Endothelial cell of umbilical vein (primary cell): ENCODE measurements around the gene HIVEP3. TPM values are rescaled to one million over a fixed set of nuclear protein-coding genes. Genes with fewer than 3 reads are reported as not detected.

Source experiments
- BruUV-seq: library from RNA; stranded (reverse); fragments of 400-500 nt; replicated peaks from 2 replicates; lab custom pipeline; 2021; lab: Mats Ljungman, UMichigan
- CTCF ChIA-PET: fragments of 300-600, 350-600 bp; sonication (Branson Sonifier 250); formaldehyde crosslinking; loops from one replicate; lab custom pipeline; 2021; ENCODE audit warnings: antibody characterized with exemption, inconsistent platforms; lab: Charles Lee
- POLR2A ChIA-PET: fragments of 300-600, 350-600 bp; sonication (Branson Sonifier 250); formaldehyde crosslinking; loops from one replicate; lab custom pipeline; 2021; ENCODE audit warnings: antibody characterized with exemption, inconsistent platforms; lab: Charles Lee
- DNase-seq: peaks from one replicate; pipeline ENCODE4 v3.0.0-alpha.2; 2011; ENCODE audit warnings: low read depth, low spot score
- FAIRE-seq: peaks from 2 replicates; lab custom pipeline; 2011; peaks lifted over from hg19 to GRCh38; lab: Jason Lieb, UNC
- H2AFZ ChIP-seq: 2 replicates; pipeline ENCODE4 v1.6.0; 2012; ENCODE audit warnings: low read depth, low read length, control low read depth, inconsistent platforms
- H3K27ac ChIP-seq: 2 replicates; pipeline ENCODE4 v1.5.1; 2011; ENCODE audit warnings: low read depth, mild to moderate bottlenecking, control low read depth, low read length, moderate library complexity; ENCODE audit not compliant: insufficient read depth
- H3K27me3 ChIP-seq, 2 experiments: 2 replicates each; pipeline versions ENCODE4 v1.6.0 to v1.6.1; 2011; ENCODE audit warnings: low read length in 2 of 2, mixed read lengths in 1 of 2; ENCODE audit not compliant: control insufficient read depth in 2 of 2, insufficient read depth in 2 of 2
- H3K36me3 ChIP-seq, 2 experiments: 2 replicates in 1 of 2; 3 replicates in 1 of 2; pipeline ENCODE4 v1.5.1; 2011; ENCODE audit warnings: low read length in 2 of 2, mild to moderate bottlenecking in 1 of 2, moderate library complexity in 1 of 2; ENCODE audit not compliant: control insufficient read depth in 2 of 2, insufficient read depth in 2 of 2; ENCODE audit errors: extremely low read depth in 1 of 2
- H3K4me1 ChIP-seq: 3 replicates; pipeline ENCODE4 v1.5.1; 2011; ENCODE audit warnings: mild to moderate bottlenecking, low read length; ENCODE audit not compliant: control insufficient read depth, insufficient read depth; ENCODE audit errors: extremely low read depth
- H3K4me2 ChIP-seq: 2 replicates; pipeline ENCODE4 v1.6.1; 2011; ENCODE audit warnings: low read length, control low read depth, mixed read lengths; ENCODE audit not compliant: insufficient read depth
- H3K4me3 ChIP-seq, 3 experiments: fragments of 200-600 bp in 1 of 3; sonication (generic), shearing (Covaris generic) in 1 of 3; replicated peaks in 1 of 3; 2 replicates each; pipeline ENCODE4 v1.5.1; 2011 to 2016; ENCODE audit warnings: control low read depth in 3 of 3, low read length in 3 of 3, mild to moderate bottlenecking in 2 of 3, inconsistent platforms in 1 of 3, low read depth in 1 of 3, moderate library complexity in 1 of 3; ENCODE audit not compliant: insufficient read depth in 1 of 3
- H3K79me2 ChIP-seq: 2 replicates; pipeline ENCODE4 v1.6.0; 2012; ENCODE audit warnings: low read length, inconsistent platforms; ENCODE audit not compliant: control insufficient read depth, insufficient read depth
- H3K9ac ChIP-seq: replicated peaks from 2 replicates; pipeline ENCODE3; 2011; ENCODE audit warnings: low read length, control low read depth; ENCODE audit not compliant: insufficient read depth; ENCODE audit errors: extremely low read depth
- H3K9me1 ChIP-seq: replicated peaks from 3 replicates; pipeline ENCODE4 v1.6.0; 2011; ENCODE audit warnings: mild to moderate bottlenecking, low read length; ENCODE audit not compliant: control insufficient read depth, insufficient read depth; ENCODE audit errors: extremely low read depth
- H3K9me3 ChIP-seq: replicated peaks from 2 replicates; pipeline ENCODE4 v1.5.1; 2012; ENCODE audit warnings: low read length, inconsistent platforms; ENCODE audit not compliant: control insufficient read depth, insufficient read depth
- H4K20me1 ChIP-seq: replicated peaks from 2 replicates; pipeline ENCODE3; 2011; ENCODE audit warnings: mild to moderate bottlenecking, low read length; ENCODE audit not compliant: control insufficient read depth, insufficient read depth; ENCODE audit errors: extremely low read depth
- EZH2 ChIP-seq: IDR thresholded peaks from 2 replicates; pipeline ENCODE4 v1.6.1; 2012; ENCODE audit warnings: borderline replicate concordance, low read depth, mild to moderate bottlenecking, moderate library complexity, low read length, inconsistent platforms; ENCODE audit not compliant: severe bottlenecking
- FOS ChIP-seq: IDR thresholded peaks from 2 replicates; pipeline ENCODE4 v1.6.1; 2011; ENCODE audit warnings: mild to moderate bottlenecking, low read length, moderate library complexity, borderline replicate concordance; ENCODE audit not compliant: insufficient read depth
- GATA2 ChIP-seq: IDR thresholded peaks from 2 replicates; pipeline ENCODE4 v1.7.0; 2011; ENCODE audit warnings: low read depth, mild to moderate bottlenecking, moderate library complexity, mixed read lengths, low read length; ENCODE audit not compliant: insufficient read length, insufficient read depth
- JUN ChIP-seq: IDR thresholded peaks from 2 replicates; pipeline ENCODE4 v1.6.1; 2011; ENCODE audit warnings: borderline replicate concordance, low read depth; ENCODE audit not compliant: insufficient read length, insufficient read depth
- MYC ChIP-seq: IDR thresholded peaks from one replicate; pipeline ENCODE4 v1.6.1; 2011; ENCODE audit warnings: mild to moderate bottlenecking, low read depth, low read length
- POLR2A ChIP-seq: IDR thresholded peaks from 2 replicates; pipeline ENCODE4 v1.6.1; 2012; ENCODE audit warnings: low read depth, mild to moderate bottlenecking, control low read depth, low read length
- POLR2AphosphoS5 ChIP-seq: IDR thresholded peaks from 2 replicates; pipeline ENCODE4 v1.6.1; 2012; ENCODE audit warnings: low read depth, mild to moderate bottlenecking, control low read depth, low read length, moderate library complexity; ENCODE audit not compliant: insufficient read depth
- dilution Hi-C: fragments of 300-500 bp; cut with MboI; formaldehyde crosslinking; loops from one replicate; pipeline ENCODE4 v1.15.0; 2019; ENCODE audit warnings: low sequenced_read_pairs; ENCODE audit not compliant: extremely low pct_ligation_motif_present
- intact Hi-C: fragments of 100-400 bp; cut with micrococcal nuclease; formaldehyde crosslinking; loops from one replicate; pipeline ENCODE4 v1.10.0; 2022
- polyA plus RNA-seq, 4 experiments: library from polyadenylated mRNA; depleted of rRNA in 3 of 4; stranded (reverse) in 3 of 4; unstranded in 1 of 4; fragments of >200 nt; gene quantifications; 2 replicates each; pipeline versions ENCODE4 v1.2.1 to v1.2.3, GENCODE V29; 2011 to 2012; ENCODE audit warnings: missing spikeins in 1 of 4
- total RNA-seq: library from RNA; stranded (reverse); gene quantifications from 2 replicates; pipeline ENCODE4 v1.2.3, GENCODE V29; 2021
- TF ChIP-seq, protein P1 (sequence below): IDR thresholded peaks from 2 replicates; pipeline ENCODE4 v1.6.1; 2011; ENCODE audit not compliant: insufficient read depth, insufficient read length
- TF ChIP-seq, protein P2 (sequence below), 2 donors: IDR thresholded peaks; 1 replicate in 1 of 2; 2 replicates in 1 of 2; pipeline ENCODE4 v1.5.1; 2011; ENCODE audit warnings: low read length in 2 of 2, mild to moderate bottlenecking in 2 of 2, moderate library complexity in 2 of 2, control low read depth in 1 of 2, inconsistent platforms in 1 of 2, low read depth in 1 of 2; ENCODE audit not compliant: insufficient read depth in 1 of 2; ENCODE audit errors: extremely low read depth in 1 of 2

Gene HIVEP3
- total and polyA plus RNA-seq, 2 donors (not counting 3 experiments of a cell fraction or from before 2014, with no cell fraction given) = 3.4 to 4.0 TPM

DNA sequence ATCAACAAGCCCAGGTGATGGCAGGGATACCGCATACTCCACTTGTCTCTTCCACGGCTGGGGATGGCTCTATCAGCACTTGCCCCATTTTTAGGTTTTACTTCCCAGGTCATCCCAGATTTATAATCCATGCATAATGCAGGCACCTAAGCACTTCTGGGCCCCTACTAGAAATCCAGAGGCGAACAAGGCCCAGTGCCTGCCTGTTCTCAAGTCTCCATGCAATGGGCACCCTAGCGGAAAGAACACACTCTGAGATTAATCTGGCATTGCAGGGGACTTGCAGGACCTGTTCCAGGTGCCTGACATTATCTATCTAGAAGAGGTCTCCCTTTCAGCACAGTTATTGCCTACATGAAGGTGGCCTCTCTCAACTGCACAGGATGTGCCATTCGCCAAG is 39.8 kb downstream of the HIVEP3 start:
- H3K27ac ChIP-seq = no peak overlapping the region
- no TSS peak for BruUV-seq
- CTCF ChIA-PET = no interaction called here
- FAIRE-seq (no peak), DNase-seq (no peak)
- no peaks in the 10 kb centered on the region for H3K9me3 ChIP-seq
- dilution Hi-C loops = no loop called here
- H3K79me2 ChIP-seq = no peaks in the 10 kb centered on the region
- intact Hi-C loops = no loop called here
- H3K27me3 ChIP-seq = no peaks in the 10 kb centered on the region
- no peak overlapping the region for H3K4me2 ChIP-seq
- H2AFZ ChIP-seq = no peak overlapping the region
- H3K9me1 ChIP-seq = no peaks in the 10 kb centered on the region
- H3K4me3 ChIP-seq = no peak overlapping the region
- no peaks in the 10 kb centered on the region for H3K36me3 ChIP-seq
- H4K20me1 ChIP-seq = no peaks in the 10 kb centered on the region
- POLR2A ChIA-PET = no interaction called here
- TF ChIP-seq POLR2AphosphoS5 = no peak
- no peak for TF ChIP-seq JUN
- no peak for TF ChIP-seq MYC
- TF ChIP-seq EZH2 = no peak
- TF ChIP-seq, protein P1, sequence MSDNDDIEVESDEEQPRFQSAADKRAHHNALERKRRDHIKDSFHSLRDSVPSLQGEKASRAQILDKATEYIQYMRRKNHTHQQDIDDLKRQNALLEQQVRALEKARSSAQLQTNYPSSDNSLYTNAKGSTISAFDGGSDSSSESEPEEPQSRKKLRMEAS = no peak
- TF ChIP-seq FOS = no peak
- no peak for TF ChIP-seq POLR2A
- no peak for TF ChIP-seq GATA2
- TF ChIP-seq, protein P2, sequence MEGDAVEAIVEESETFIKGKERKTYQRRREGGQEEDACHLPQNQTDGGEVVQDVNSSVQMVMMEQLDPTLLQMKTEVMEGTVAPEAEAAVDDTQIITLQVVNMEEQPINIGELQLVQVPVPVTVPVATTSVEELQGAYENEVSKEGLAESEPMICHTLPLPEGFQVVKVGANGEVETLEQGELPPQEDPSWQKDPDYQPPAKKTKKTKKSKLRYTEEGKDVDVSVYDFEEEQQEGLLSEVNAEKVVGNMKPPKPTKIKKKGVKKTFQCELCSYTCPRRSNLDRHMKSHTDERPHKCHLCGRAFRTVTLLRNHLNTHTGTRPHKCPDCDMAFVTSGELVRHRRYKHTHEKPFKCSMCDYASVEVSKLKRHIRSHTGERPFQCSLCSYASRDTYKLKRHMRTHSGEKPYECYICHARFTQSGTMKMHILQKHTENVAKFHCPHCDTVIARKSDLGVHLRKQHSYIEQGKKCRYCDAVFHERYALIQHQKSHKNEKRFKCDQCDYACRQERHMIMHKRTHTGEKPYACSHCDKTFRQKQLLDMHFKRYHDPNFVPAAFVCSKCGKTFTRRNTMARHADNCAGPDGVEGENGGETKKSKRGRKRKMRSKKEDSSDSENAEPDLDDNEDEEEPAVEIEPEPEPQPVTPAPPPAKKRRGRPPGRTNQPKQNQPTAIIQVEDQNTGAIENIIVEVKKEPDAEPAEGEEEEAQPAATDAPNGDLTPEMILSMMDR (IDR thresholded peaks at IDR 0.05; ENCODE audit: extremely low read depth in 1 of 2, insufficient read depth in 1 of 2, low read depth in 1 of 2, low read length in 2 of 2) = no peak
- H3K9ac ChIP-seq = no peak overlapping the region
- H3K4me1 ChIP-seq = no peaks in the 10 kb centered on the region
